Lung (tissue), 12 donors: ENCODE results near the gene FUT8. TPM values are rescaled to one million over a fixed set of nuclear protein-coding genes. Genes with fewer than 3 reads are reported as not detected.

Experiments
- ATAC-seq: fragments of 200-7000 bp; cut with Tn5 transposase; one replicate; pipeline ENCODE4 v1.9.1; 2020; ENCODE audit warnings: moderate number of reproducible peaks; ENCODE audit not compliant: insufficient read depth, low FRiP score
- DNase-seq, 3 donors: peaks; one replicate each; pipeline ENCODE4 v3.0.0-alpha.2; 2013 to 2017
- H3K27ac ChIP-seq, 2 donors: one replicate each; pipeline ENCODE4 v1.5.1; 2013; ENCODE audit warnings: mild to moderate bottlenecking in 2 of 2, moderate library complexity in 2 of 2, control low read depth in 1 of 2, inconsistent platforms in 1 of 2, low read depth in 1 of 2, low read length in 1 of 2
- H3K27me3 ChIP-seq, 3 donors: one replicate each; pipeline ENCODE4 v1.5.1; 2013; ENCODE audit warnings: low read length in 2 of 3; ENCODE audit not compliant: control insufficient read depth in 3 of 3, insufficient read depth in 3 of 3
- H3K36me3 ChIP-seq, 4 donors: one replicate each; pipeline ENCODE4 v1.5.1; 2013; ENCODE audit warnings: low read length in 4 of 4, mild to moderate bottlenecking in 1 of 4, moderate library complexity in 1 of 4; ENCODE audit not compliant: control insufficient read depth in 4 of 4, insufficient read depth in 4 of 4
- H3K4me1 ChIP-seq, 5 donors: one replicate each; pipeline ENCODE4 v1.5.1; 2013; ENCODE audit warnings: low read length in 5 of 5, mild to moderate bottlenecking in 2 of 5, moderate library complexity in 1 of 5; ENCODE audit not compliant: control insufficient read depth in 5 of 5, insufficient read depth in 5 of 5
- H3K4me3 ChIP-seq: one replicate; pipeline ENCODE4 v1.5.1; 2013; ENCODE audit warnings: mild to moderate bottlenecking, control low read depth, moderate library complexity
- H3K9ac ChIP-seq, 2 donors: one replicate each; pipeline ENCODE4 v1.5.1; 2013; ENCODE audit warnings: low read length in 2 of 2, control low read depth in 1 of 2; ENCODE audit not compliant: insufficient read depth in 1 of 2
- H3K9me3 ChIP-seq, 4 donors: one replicate each; pipeline ENCODE4 v1.5.1; 2013; ENCODE audit warnings: low read length in 3 of 4, mild to moderate bottlenecking in 1 of 4, moderate library complexity in 1 of 4; ENCODE audit not compliant: control insufficient read depth in 4 of 4, insufficient read depth in 3 of 4
- WGBS, 2 donors: extraction: QIAGEN DNeasy Blood & Tissue Kit; methylation state at CpG; one replicate each; pipeline ENCODE4 v1.1.7; 2013; 5-methylcytosine and 5-hydroxymethylcytosine counted together
- polyA plus RNA-seq, 2 donors: library from polyadenylated mRNA; stranded (reverse); fragments of 200-250 nt; gene quantifications; one replicate each; pipeline ENCODE4 v1.2.1, GENCODE V29; 2013
- total RNA-seq, 2 donors: library from RNA; depleted of rRNA in 1 of 2; stranded (reverse); fragments of >200 nt in 1 of 2; gene quantifications; one replicate each; pipeline ENCODE4 v1.2.1, GENCODE V29; 2014 to 2021
- TF ChIP-seq, protein P1 (sequence below): IDR thresholded peaks from 2 replicates; pipeline ENCODE4 v1.5.1; 2012; ENCODE audit warnings: mild to moderate bottlenecking; ENCODE audit errors: control extremely low read depth, extremely low read depth
- donor health status: control.
- donor health status: control.
- donor health status: Bipolar disorder and iron deficiency.
- donor health status: healthy.
- donor health status: DM: yes; HTN: yes; CAD: no.

The FUT8 gene
- total and polyA plus RNA-seq, 4 donors = 9.9 to 98.5 (median 25.8) TPM

DNA sequence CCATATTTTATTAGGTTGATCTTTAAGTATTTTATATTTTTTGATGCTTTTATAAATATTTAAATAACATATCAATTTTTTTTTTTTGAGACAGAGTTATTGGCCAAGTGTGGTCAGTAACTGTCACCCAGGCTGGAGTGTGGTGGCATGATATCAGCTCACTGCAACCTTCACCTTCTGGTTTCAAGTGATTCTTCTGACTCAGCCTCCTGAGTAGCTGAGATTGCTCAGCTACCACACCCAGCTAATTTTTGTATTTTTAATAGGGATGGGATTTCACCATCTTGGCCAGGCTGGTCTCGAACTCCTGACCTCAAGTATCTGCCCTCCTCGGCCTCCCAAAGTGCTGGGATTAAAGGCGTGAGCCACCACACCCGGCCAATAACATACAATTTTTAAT lies 71.1 kb downstream of the FUT8 start:
- no peaks in the 10 kb centered on the region for H3K27me3 ChIP-seq
- no peaks in the 10 kb centered on the region for H3K9me3 ChIP-seq
- no peak overlapping the region for H3K4me3 ChIP-seq
- H3K9ac ChIP-seq = no peak overlapping the region
- WGBS, 2 donors = 94 to 95% methylated on average over 4 of the region's 4 CpGs
- H3K36me3 ChIP-seq = no peaks in the 10 kb centered on the region
- peaks cover 0 to 12% (median 0%) of the 10 kb centered on the region in 5 donors for H3K4me1 ChIP-seq
- H3K27ac ChIP-seq = no peak overlapping the region
- TF ChIP-seq, protein P1, sequence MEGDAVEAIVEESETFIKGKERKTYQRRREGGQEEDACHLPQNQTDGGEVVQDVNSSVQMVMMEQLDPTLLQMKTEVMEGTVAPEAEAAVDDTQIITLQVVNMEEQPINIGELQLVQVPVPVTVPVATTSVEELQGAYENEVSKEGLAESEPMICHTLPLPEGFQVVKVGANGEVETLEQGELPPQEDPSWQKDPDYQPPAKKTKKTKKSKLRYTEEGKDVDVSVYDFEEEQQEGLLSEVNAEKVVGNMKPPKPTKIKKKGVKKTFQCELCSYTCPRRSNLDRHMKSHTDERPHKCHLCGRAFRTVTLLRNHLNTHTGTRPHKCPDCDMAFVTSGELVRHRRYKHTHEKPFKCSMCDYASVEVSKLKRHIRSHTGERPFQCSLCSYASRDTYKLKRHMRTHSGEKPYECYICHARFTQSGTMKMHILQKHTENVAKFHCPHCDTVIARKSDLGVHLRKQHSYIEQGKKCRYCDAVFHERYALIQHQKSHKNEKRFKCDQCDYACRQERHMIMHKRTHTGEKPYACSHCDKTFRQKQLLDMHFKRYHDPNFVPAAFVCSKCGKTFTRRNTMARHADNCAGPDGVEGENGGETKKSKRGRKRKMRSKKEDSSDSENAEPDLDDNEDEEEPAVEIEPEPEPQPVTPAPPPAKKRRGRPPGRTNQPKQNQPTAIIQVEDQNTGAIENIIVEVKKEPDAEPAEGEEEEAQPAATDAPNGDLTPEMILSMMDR = no peak
- DNase-seq (no peak), ATAC-seq (no peak)

DNA sequence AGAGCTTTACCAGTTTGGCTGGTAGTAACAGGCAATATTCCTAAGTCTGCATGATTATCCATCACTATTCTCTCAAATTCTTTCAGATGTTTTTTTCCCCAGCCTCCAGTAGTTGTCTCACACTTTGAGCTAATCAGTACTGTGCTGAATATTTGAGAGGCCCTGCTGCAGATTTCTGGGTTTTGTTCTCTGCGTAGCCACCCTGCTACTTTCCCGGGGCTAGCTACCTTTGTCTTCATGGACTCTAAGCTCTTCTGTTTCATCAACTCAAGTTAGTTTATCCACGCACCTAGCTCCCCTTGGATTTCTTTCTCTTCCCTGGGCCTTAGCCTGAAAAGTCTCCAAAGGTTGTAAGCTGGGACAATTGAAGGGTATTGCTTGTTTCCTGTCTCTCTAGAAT lies 73.0 kb downstream of the FUT8 start:
- Histone ChIP-seq H3K9ac (no peak overlapping the region), H3K27ac (no peak overlapping the region), H3K4me3 (no peak overlapping the region), H3K36me3 (no peaks in the 10 kb centered on the region), H3K9me3 (no peaks in the 10 kb centered on the region), H3K4me1 (peaks cover 0 to 11% (median 1%) of the 10 kb centered on the region in 5 donors), H3K27me3 (no peaks in the 10 kb centered on the region)
- TF ChIP-seq, protein P1 = no peak
- 90 to 96% methylated on average over 3 of the region's 3 CpGs for WGBS, 2 donors
- no peak for DNase-seq
- ATAC-seq = no peak

DNA sequence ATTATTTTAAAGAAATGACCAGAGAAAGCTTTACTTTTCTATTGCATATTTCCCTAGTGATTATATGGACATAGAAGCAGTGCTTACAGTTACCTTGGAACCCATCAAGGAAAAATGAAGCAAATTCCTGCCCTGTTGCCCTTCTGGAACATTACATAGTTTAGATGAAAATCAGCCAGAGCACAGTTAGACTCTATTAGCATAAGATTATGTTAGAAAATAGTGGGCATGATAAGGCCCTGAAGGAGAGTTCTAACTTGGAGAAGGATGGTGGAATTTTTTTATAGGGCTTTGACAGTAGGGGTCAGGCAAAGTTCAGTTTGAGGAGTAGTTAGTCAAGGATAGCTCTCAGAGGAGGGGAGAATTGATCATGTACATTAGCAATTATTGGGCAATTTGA lies 74.3 kb downstream of the FUT8 start:
- TF ChIP-seq, protein P1 = no peak
- no peak overlapping the region for H3K9ac ChIP-seq
- no peak overlapping the region for H3K4me3 ChIP-seq
- no peaks in the 10 kb centered on the region for H3K36me3 ChIP-seq
- no peaks in the 10 kb centered on the region for H3K27me3 ChIP-seq
- no peak overlapping the region for H3K27ac ChIP-seq
- ATAC-seq = no peak
- H3K4me1 ChIP-seq = peaks cover 0 to 12% (median 3%) of the 10 kb centered on the region in 5 donors
- no peak for DNase-seq
- H3K9me3 ChIP-seq = no peaks in the 10 kb centered on the region

DNA sequence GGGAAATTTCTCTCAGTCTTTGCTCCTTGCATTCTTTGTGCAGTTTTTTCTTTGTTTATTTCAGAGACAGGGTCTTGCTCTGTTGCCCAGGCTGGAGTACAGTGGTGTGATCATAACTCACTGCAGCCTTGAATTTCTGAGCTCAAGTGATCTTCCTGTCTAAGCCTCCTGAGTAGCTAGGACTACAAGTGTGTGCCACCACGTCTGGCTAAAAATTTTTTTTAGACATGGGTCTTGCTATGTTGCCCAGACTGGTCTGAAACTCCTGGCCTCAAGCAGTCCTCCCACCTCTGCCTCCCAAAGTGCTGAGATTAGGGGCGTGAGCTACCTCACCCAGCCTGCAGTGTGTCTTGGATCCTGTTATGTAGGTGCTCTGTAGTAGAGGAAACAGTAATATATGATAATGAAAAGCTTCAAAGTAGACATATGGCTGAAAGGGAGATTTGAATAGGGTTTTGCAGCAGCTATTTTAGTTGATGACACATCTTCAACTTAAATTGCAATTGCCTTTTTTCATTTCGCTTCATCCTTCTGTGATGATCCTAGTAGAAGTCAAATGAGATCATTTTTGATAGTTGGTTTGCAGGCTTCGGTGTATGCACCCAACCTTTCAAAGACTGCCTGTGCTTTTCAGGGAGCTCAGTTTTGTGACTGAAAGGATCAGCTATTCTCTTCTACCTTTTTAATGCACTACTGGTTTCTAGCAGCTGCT lies 75.4 kb downstream of the FUT8 start:
- no peak for DNase-seq
- no peak overlapping the region for H3K9ac ChIP-seq
- WGBS, 2 donors = 93% methylated on average over 4 of the region's 4 CpGs
- no peak overlapping the region for H3K27ac ChIP-seq
- H3K36me3 ChIP-seq = no peaks in the 10 kb centered on the region
- H3K9me3 ChIP-seq = no peaks in the 10 kb centered on the region
- no peaks in the 10 kb centered on the region for H3K27me3 ChIP-seq
- ATAC-seq = no peak
- H3K4me1 ChIP-seq = peaks cover 0 to 12% (median 0%) of the 10 kb centered on the region in 5 donors
- TF ChIP-seq, protein P1 = no peak
- no peak overlapping the region for H3K4me3 ChIP-seq
